Fibroblast of mammary gland (primary cell): ENCODE results near the gene KITLG.
"Not testable (repeated sequence)": the region's sequence is repeated elsewhere in the genome, so short reads cannot be mapped to it uniquely, and the experiment has no call there.

Experiments
- DNase-seq: peaks from one replicate; pipeline ENCODE4 v3.0.0-alpha.2; 2010; ENCODE audit warnings: low read depth
- H3K4me3 ChIP-seq: 2 replicates; pipeline ENCODE4 v1.5.1; 2011; ENCODE audit warnings: low read depth, mild to moderate bottlenecking, low read length, moderate library complexity; ENCODE audit not compliant: control insufficient read depth
- CTCF ChIP-seq: conservative IDR thresholded peaks from 2 replicates; pipeline ENCODE4 v1.5.1; 2011; ENCODE audit warnings: low read depth, low read length, inconsistent platforms; ENCODE audit not compliant: control insufficient read depth, insufficient read depth

The KITLG gene

DNA sequence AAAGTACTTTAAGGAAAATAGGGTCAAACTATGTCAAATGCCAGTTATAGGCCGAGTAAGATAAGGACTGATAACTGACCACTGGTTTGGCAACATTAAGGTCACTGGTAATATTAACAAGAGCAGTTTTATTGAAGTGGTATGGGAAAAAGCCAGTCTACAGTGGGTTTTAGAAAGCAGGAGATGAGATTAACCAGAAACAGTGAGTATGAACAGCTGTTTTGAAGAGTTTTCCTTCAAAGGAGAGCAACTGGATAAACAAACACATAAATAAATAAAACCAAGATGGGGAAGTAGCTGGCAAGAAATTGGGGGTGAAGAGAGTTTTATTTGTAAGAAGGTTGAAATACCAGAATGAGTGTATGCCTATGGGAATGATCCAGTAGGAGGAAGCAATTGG, 30.3 kb downstream of the KITLG start:
- no peak for TF ChIP-seq CTCF
- no peak overlapping the region for H3K4me3 ChIP-seq
- peak; percentile 35 for DNase-seq

- not testable (repeated sequence) for DNase-seq, H3K4me3 ChIP-seq
These were observed 32.3 kb downstream of the KITLG start for GRCh38 chr12:88547949-88548348.

DNA sequence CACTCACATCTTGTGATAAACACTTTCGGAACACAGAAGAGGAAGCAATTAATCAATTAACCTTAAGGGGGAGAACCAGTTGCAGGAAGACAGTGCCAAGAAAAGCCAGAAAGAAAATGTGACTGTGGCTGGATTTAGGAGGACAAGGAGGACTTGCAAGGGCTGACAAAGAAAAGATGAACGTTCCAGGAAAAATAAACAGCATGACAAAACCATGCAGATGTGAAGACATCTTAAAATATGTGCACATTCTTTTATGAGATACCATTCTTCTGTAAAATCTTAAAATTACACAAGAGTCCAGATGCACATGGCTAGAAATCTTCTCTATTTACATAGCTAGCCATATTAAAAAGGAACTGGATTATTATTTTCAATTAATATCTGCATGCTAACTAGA, 33.4 kb downstream of the KITLG start:
- no peak overlapping the region for H3K4me3 ChIP-seq
- DNase-seq: peak; percentile 71
- TF ChIP-seq CTCF: no peak

DNA sequence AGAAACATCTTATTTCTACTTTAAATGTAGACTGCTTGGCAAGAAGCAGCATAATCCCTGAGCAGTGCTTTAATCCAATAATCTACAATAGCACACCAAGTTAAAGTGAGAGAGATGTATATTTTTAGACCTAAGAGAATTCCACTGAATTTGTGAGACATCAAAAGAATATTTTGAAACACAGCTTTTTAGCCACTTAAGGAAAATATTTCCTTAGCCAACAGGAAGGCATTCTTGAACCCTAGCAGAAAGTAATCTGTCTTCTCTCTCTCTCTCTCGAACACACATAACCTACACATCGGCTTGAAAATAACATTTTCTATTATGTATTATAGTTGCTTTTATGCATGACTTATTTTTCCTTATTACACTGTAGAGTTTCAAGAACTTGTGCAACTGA, 34.0 kb downstream of the KITLG start:
- TF ChIP-seq CTCF: no peak

DNA sequence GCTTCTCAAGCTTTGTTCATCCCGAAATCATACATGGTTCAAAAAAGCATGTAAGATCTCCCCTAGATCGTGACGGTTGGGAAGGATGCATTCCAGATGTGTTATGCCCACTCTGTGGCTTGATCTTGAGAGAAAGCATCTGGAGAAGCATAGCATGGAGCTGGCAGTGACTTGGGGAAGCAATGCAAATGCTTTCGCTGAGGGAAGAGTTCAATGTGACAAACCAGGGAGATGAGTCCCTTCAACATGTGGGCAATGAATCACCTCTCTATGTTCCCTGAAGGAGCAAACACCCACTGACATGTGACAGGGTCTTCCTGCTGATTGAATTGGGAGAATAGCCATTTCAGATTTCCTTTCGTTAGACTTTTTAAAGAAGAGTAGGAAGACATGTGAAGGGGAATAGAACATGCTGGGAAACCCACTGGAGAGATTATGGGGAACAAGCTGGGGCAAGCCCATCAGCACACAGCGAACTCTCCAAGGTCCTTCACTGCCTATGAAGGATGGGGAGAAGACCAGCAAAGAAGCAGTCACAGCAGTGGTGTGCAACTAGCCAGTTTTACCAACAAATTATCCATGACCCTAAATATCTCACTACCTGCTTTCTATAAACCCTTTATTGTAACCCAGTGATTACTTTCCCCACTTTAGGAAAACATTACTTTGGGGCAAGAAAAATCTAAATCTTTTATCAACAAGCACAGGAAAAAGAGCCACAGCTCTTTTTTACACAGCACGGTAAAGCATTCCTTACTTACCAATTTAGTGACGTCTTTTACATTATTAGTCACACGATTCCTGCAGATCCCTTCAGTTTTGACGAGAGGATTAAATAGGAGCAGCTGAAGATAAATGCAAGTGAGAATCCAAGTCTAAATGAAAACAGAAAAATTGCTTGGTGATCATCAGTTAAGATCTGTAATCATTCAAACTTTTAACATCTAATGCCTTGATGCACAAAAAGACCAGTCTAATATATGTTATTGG, 35.0 kb downstream of the KITLG start:
- peak; percentile 71 for DNase-seq
- TF ChIP-seq CTCF: no peak
- no peak overlapping the region for H3K4me3 ChIP-seq

More for the DNA sequence above, 34.0 kb downstream of the KITLG start:
- H3K4me3 ChIP-seq: no peak overlapping the region
- no peak for DNase-seq

DNA sequence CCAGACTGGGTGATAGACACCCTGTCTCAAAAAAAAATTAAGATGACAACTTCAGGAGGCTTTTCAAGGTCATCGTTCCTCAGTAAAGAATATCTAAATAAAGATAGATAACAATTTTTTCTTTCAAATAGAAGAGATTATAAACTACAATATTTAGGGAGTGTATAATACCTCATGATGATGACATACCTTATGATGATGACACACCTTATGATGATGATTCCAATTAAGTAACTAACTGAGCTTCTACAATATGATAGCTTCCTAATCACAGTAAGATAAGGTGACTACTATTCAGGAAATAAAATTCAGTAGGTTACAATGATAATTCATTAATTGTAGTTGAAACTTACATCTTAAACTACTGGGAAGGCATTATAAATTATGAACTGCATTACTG, 40.4 kb downstream of the KITLG start:
- DNase-seq: no peak
- no peak overlapping the region for H3K4me3 ChIP-seq
- no peak for TF ChIP-seq CTCF

DNA sequence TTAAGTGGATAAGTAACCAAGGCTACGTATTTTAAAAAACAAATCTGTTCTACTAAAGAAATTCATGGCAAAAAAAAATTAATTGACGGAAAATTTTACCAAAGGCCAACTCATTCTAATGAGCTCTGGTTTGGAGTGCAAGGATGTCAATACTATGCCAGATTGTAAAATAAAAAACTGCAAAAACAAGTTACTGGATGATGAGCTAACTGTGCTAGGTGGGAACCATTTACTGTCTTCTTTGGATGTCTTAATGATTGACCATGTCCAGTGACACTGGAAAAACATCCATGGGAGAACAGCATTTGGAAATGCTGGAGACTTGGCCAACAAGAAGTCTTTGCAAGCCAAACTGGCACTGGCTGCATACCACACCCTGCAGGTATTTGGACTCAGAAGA, 41.6 kb downstream of the KITLG start:
- TF ChIP-seq CTCF: no peak
- no peak overlapping the region for H3K4me3 ChIP-seq
- DNase-seq: no peak
